HepG2 (cell line): ENCODE measurements around the gene TMEM219. TPM values are rescaled to one million over a fixed set of nuclear protein-coding genes. Genes with fewer than 3 reads are reported as not detected.

ENCODE experiments used
- ATAC-seq: fragments of 200-7000 bp; cut with Tn5 transposase; 3 replicates; pipeline ENCODE4 v1.9.1; 2020; ENCODE audit warnings: mild to moderate bottlenecking, moderate library complexity
- BruUV-seq: library from RNA; stranded (reverse); fragments of 400-500 nt; replicated peaks from 2 replicates; lab custom pipeline; 2021; lab: Mats Ljungman, UMichigan
- CTCF ChIA-PET: fragments of 300-600 bp; formaldehyde crosslinking; extraction: SDS; loops from one replicate; lab custom pipeline; 2021; ENCODE audit warnings: low total read pairs, inconsistent platforms, low intra/inter-chr PET ratio; lab: Yijun Ruan, JAX
- POLR2A ChIA-PET: fragments of 350-600 bp; sonication (Branson Sonifier 250); formaldehyde crosslinking; loops from one replicate; lab custom pipeline; 2020; ENCODE audit warnings: antibody characterized with exemption, inconsistent platforms; lab: Yijun Ruan, JAX
- DNase-seq: peaks from one replicate; pipeline ENCODE4 v3.0.0-alpha.2; 2015; ENCODE audit warnings: low spot score
- FAIRE-seq: peaks from 3 replicates; lab custom pipeline; 2011; peaks lifted over from hg19 to GRCh38; lab: Jason Lieb, UNC
- H2AFZ ChIP-seq: one replicate; pipeline ENCODE4 v1.6.1; 2011; ENCODE audit warnings: low read length, inconsistent platforms
- H3K27ac ChIP-seq: fragments of 300-600 bp; 3 replicates; pipeline ENCODE4 v1.8.0; 2011; ENCODE audit warnings: mixed run types, mild to moderate bottlenecking, mixed read lengths, low read length, inconsistent platforms; ENCODE audit not compliant: insufficient read depth; ENCODE audit errors: extremely low read length
- H3K27me3 ChIP-seq, 2 experiments: fragments of 200-600 bp in 1 of 2; 2 replicates in 1 of 2; 3 replicates in 1 of 2; pipeline versions ENCODE4 v1.6.0 to v1.8.0; 2011; ENCODE audit warnings: low read length in 2 of 2, mild to moderate bottlenecking in 2 of 2, moderate library complexity in 2 of 2, inconsistent platforms in 1 of 2; ENCODE audit not compliant: insufficient read depth in 2 of 2, control insufficient read depth in 1 of 2
- H3K36me3 ChIP-seq, 2 experiments: fragments of 200-600 bp in 1 of 2; replicated peaks in 1 of 2; 2 replicates in 1 of 2; 3 replicates in 1 of 2; pipeline versions ENCODE4 v1.5.1 to v1.8.0; 2011; ENCODE audit warnings: low read length in 2 of 2, inconsistent platforms in 1 of 2; ENCODE audit not compliant: insufficient read depth in 2 of 2, control insufficient read depth in 1 of 2
- H3K4me1 ChIP-seq: 2 replicates; pipeline ENCODE4 v1.5.1; 2012; ENCODE audit warnings: low read length, inconsistent platforms; ENCODE audit not compliant: insufficient read depth
- H3K4me2 ChIP-seq: 2 replicates; pipeline ENCODE4 v1.6.0; 2011; ENCODE audit warnings: low read depth, low read length, inconsistent platforms
- H3K4me3 ChIP-seq, 3 experiments: fragments of 200-600 bp in 1 of 3; sonication (generic), shearing (Covaris generic) in 1 of 3; replicated peaks in 1 of 3; 2 replicates each; pipeline ENCODE4 v1.5.1; 2011 to 2016; ENCODE audit warnings: low read length in 3 of 3, inconsistent platforms in 2 of 3, low read depth in 2 of 3, mild to moderate bottlenecking in 2 of 3, control low read depth in 1 of 3, mixed read lengths in 1 of 3; ENCODE audit not compliant: insufficient read depth in 1 of 3
- H3K79me2 ChIP-seq: one replicate; pipeline ENCODE4 v1.6.1; 2011; ENCODE audit warnings: low read length, inconsistent platforms; ENCODE audit not compliant: insufficient read depth
- H3K9ac ChIP-seq: 2 replicates; pipeline ENCODE4 v1.6.0; 2011; ENCODE audit warnings: mild to moderate bottlenecking, low read depth, low read length, inconsistent platforms; ENCODE audit not compliant: insufficient read depth
- H3K9me3 ChIP-seq: 2 replicates; pipeline ENCODE4 v1.5.1; 2012; ENCODE audit warnings: mild to moderate bottlenecking, low read length
- H4K20me1 ChIP-seq: 2 replicates; pipeline ENCODE4 v1.6.0; 2011; ENCODE audit warnings: inconsistent platforms, mild to moderate bottlenecking, low read length, moderate library complexity; ENCODE audit not compliant: insufficient read depth
- IKZF1 ChIP-seq: fragments of 450-650 bp; IDR thresholded peaks from 2 replicates; pipeline ENCODE4 v1.7.1; 2016
- KAT8 ChIP-seq: IDR thresholded peaks from 2 replicates; pipeline ENCODE4 v1.6.1; 2016; ENCODE audit warnings: missing genetic modification reagents, missing compliant biosample characterization
- MYPOP ChIP-seq: sonication (generic); formaldehyde crosslinking; IDR thresholded peaks from 2 replicates; pipeline ENCODE4 v1.8.1; 2023; ENCODE audit warnings: mild to moderate bottlenecking, moderate library complexity, missing genetic modification reagents
- PBX3 ChIP-seq: sonication (generic); formaldehyde crosslinking; IDR thresholded peaks from 2 replicates; pipeline ENCODE4 v1.8.1; 2023; ENCODE audit warnings: missing genetic modification reagents, inconsistent platforms, borderline replicate concordance
- RBM39 ChIP-seq: fragments of 200-400 bp; formaldehyde crosslinking; IDR thresholded peaks from one replicate; pipeline ENCODE4 v1.6.1; 2018; ENCODE audit warnings: antibody characterized with exemption, mild to moderate bottlenecking, low read depth, low read length; ENCODE audit not compliant: poor library complexity, severe bottlenecking
- TFE3 ChIP-seq: IDR thresholded peaks from 2 replicates; pipeline ENCODE4 v1.6.1; 2016
- TOE1 ChIP-seq: sonication (generic); formaldehyde crosslinking; IDR thresholded peaks from 2 replicates; pipeline ENCODE4 v1.4.0; 2020; ENCODE audit warnings: mild to moderate bottlenecking, missing genetic modification reagents
- ZNF256 ChIP-seq: sonication (generic); formaldehyde crosslinking; conservative IDR thresholded peaks from 2 replicates; pipeline ENCODE4 v1.4.0; 2020; ENCODE audit warnings: missing genetic modification reagents
- ZNF362 ChIP-seq: sonication (generic); formaldehyde crosslinking; IDR thresholded peaks from 2 replicates; pipeline ENCODE4 v1.4.0; 2020; ENCODE audit warnings: missing genetic modification reagents, mild to moderate bottlenecking, borderline replicate concordance
- ZNF629 ChIP-seq: sonication (generic); formaldehyde crosslinking; conservative IDR thresholded peaks from 2 replicates; pipeline ENCODE4 v1.5.0; 2020; ENCODE audit warnings: missing genetic modification reagents
- WGBS: methylation state at CpG from one replicate; pipeline ENCODE4 v1.1.6; 2017; ENCODE audit warnings: low lambda C conversion rate; 5-methylcytosine and 5-hydroxymethylcytosine counted together
- in situ Hi-C: cut with HindIII; loops from 2 replicates; pipeline ENCODE4 v1.10.0; 2017; ENCODE audit warnings: low pct_unique_long_range_greater_than_20kb; ENCODE audit not compliant: extremely low pct_ligation_motif_present
- intact Hi-C: fragments of 100-400 bp; cut with micrococcal nuclease; formaldehyde crosslinking; loops from one replicate; pipeline ENCODE4 v1.10.0; 2022; ENCODE audit not compliant: unreplicated experiment
- polyA plus RNA-seq, 8 experiments: library from polyadenylated mRNA; depleted of rRNA in 3 of 8; stranded (reverse) in 7 of 8; unstranded in 1 of 8; fragments of >200 nt; fragmentation: Illumina TruSeq in 4 of 8; extraction: Trizol in 4 of 8; gene quantifications; 2 replicates each; pipeline versions ENCODE4 v1.2.1 to v1.2.3, GENCODE V29; 2011 to 2016; ENCODE audit warnings: low read depth in 4 of 8, missing spikeins in 1 of 8, mixed read lengths in 1 of 8; ENCODE audit not compliant: insufficient read depth in 1 of 8
- total RNA-seq, 5 experiments: library from RNA; depleted of rRNA; stranded (reverse); fragments of >200 nt; fragmentation: Illumina TruSeq; extraction: Trizol; gene quantifications; 2 replicates each; pipeline ENCODE4 v1.2.3, GENCODE V29; 2016; ENCODE audit warnings: low read depth in 1 of 5

The TMEM219 gene
- total and polyA plus RNA-seq, 2 of the 13 experiments (the other 11 are each of a cell fraction or from before 2014, with no cell fraction given), result 105 to 115 TPM

GRCh38 chr16:29950806-29951461 is 10.9 kb upstream of the TMEM219 start:
- Histone ChIP-seq H3K27ac (no peak overlapping the region), H3K27me3 (peaks cover 0 to 10% of the 10 kb centered on the region in 2 experiments; a peak in 1 of 5 replicates), H4K20me1 (no peaks in the 10 kb centered on the region), H3K4me1 (peaks cover 12% of the 10 kb centered on the region), H3K9ac (no peak overlapping the region), H3K9me3 (peaks cover 8% of the 10 kb centered on the region; the same call in 1 of the 2 replicates), H3K79me2 (no peaks in the 10 kb centered on the region), H3K4me2 (no peak overlapping the region), H3K4me3 (no peak overlapping the region), H3K36me3 (no peaks in the 10 kb centered on the region), H2AFZ (no peak overlapping the region)
- POLR2A ChIA-PET, result interaction anchor here (1.4 to 2.5 kb wide), 3 partner anchors 11 to 25 kb away, joined by 3 to 9 read pairs (median 4); partner anchors contain the start of genes KCTD13 and TMEM219
- intact Hi-C loops, result no loop called here
- CTCF ChIA-PET, result no interaction called here
- BruUV-seq, result no TSS peak
- in situ Hi-C loops, result no loop called here
- DNase-seq, result no peak
- FAIRE-seq, result no peak
- 40% methylated on average over 4 of the region's 4 CpGs for WGBS
- TF ChIP-seq TOE1 (CRISPR knock-in tag), result no peak
- no peak for TF ChIP-seq ZNF256 (CRISPR knock-in tag)
- TF ChIP-seq KAT8 (CRISPR knock-in tag), result no peak
- no peak for TF ChIP-seq MYPOP (CRISPR knock-in tag)
- TF ChIP-seq TFE3, result no peak
- TF ChIP-seq ZNF629 (CRISPR knock-in tag), result no peak
- TF ChIP-seq ZNF362 (CRISPR knock-in tag), result no peak
- no peak for TF ChIP-seq IKZF1
- no peak for TF ChIP-seq RBM39
- no peak for TF ChIP-seq PBX3
- ATAC-seq, result peak; percentile 58
